ENCODE measurements around the gene CCDC186.

The CCDC186 gene

DNA sequence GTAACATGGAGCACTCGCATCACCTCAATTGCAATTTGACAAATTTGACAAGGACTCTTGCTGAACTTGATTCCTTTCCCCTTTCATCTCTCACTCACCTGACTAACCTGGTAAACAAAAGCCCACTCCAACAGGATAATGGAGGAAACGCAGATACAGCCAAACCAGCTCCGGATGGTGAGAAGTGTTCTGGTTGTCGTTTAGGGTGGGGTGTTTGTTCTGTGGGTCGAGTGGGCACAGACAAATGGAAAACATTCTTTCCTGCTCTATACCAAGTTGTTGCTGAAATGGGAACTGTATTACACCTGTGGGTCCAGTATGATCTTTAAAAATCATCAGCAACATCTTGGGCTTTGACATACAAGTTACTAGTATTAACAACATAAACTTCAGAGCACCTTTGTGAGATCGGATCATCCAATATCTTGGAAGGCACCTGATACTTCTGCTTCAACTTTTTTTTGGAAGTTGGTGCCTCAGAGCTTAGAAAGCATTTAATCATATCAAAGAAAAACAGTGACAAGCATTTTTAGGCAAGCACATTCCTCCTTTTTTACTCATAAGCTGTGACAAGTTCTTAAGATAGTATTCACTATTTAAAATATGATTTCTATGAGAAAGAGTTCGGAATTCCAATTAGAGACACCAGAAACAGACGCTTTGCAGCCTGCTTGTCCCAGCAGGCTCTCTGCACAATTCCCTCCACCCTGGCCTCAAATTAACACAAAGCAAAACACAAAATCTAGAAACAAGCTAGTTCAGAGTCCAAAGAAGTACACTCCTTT lies 58.1 kb downstream of the CCDC186 start:
- DNase-seq (ENCODE audit: low read depth in 2 of 2) = no peak

GRCh38 chr10:114110174-114110972 lies 63.6 kb downstream of the CCDC186 start:
- no peak for DNase-seq (ENCODE audit: low read depth in 2 of 2)

- DNase-seq (ENCODE audit: low read depth in 2 of 2) = no peak
These were observed 70.7 kb downstream of the CCDC186 start for GRCh38 chr10:114103284-114103683.

DNA sequence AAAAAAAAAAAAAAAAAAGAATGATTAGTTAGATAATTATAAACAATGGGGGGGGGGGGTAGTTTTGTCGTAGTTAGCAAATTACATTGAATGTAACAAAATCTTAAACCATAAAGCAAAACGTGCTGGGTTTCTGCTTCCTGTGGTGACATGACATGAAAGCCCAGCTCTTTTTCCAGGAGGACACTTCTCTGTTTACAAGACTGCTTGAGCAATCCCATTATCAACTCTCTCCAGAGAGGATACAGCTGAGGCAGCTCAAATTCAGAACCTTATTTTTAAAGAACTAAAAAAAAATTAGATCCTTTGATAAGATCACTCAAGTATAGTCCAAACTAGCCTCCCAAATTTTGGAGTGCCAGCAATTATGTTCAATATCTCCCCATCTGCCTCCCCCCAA lies 71.7 kb downstream of the CCDC186 start:
- DNase-seq (ENCODE audit: low read depth in 2 of 2) = no peak

- DNase-seq (ENCODE audit: low read depth in 2 of 2) = no peak
These were observed 72.9 kb downstream of the CCDC186 start for GRCh38 chr10:114100848-114101741.

DNA sequence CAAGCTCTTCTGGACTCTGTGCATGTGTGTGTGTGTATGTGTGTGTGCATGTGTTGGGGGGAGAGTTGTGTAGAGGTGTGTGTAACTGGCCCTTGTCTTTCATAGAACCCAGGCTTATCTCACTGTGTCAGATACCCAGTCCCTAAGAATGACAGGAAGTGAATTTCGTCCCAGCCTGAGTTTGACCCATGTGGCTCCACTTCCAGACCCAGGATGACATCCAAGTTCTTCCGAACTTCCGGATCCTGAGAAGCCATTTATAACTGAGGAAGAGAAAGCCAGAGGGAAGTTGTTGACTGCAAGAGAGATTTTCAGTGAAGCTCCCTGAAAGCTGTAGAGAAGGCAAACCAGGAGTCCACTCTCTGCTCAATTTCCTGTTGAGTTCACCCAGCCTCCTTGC lies 77.1 kb downstream of the CCDC186 start:
- no peak for DNase-seq (ENCODE audit: low read depth in 2 of 2)

DNA sequence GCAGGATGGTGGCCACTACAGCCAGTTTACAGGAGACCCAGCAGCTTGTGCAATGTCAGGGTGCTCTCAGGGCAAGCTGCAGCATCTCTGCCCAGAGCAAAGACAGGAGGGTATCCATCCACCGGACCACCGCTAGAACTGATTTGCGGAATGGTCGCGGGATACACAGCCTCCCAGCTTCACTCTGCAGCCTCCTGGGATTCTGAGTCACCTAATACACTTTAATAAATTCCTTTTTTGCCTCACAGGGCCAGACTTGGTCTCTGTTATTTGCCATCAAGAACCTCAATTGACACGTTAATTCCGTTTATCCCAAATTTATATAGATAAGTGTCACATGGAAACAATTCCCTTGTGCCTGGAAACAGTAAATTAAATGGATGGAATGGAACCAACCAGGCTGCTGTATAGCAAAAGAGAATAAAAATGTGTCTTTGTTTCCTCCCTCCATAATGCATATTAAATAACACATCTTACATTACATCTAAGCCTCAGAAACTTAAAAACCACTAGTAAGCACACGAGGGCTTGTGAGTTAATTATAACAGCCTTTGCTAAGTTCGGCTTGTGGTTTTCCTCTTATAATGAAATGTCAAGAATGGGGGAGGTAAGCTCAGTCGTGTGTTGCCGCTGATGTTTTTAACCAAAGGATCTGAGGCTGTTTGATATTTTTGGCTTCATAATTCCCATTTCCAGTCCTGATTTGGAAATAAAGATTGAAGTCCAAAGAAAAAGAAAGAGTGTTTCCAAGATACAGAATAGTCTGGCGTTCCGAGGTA lies 78.3 kb downstream of the CCDC186 start:
- DNase-seq (ENCODE audit: low read depth in 2 of 2) = no peak

DNA sequence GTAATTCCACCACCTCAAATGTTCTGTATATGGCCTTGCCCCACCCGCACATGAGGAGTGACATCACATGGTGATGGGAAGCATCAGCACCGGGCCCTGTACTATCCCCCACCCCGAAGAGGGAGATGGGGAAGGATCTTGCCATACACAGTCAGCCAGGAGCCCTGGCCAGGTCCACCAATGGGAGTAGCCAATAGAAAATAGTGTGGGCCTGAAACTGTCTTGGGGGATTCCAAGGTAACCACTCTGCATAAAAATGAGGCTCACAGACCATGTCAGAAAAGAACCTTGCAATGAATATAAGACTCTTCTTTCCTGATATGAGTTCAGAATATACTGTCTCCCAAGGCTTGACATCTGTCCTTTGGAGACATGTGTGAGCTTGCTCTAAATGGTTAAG lies 79.2 kb downstream of the CCDC186 start:
- no peak for DNase-seq (ENCODE audit: low read depth in 2 of 2)

- no peak for DNase-seq (ENCODE audit: low read depth in 2 of 2)
These were observed 86.3 kb downstream of the CCDC186 start for GRCh38 chr10:114087655-114088054.

GRCh38 chr10:114087255-114087654 lies 86.7 kb downstream of the CCDC186 start:
- no peak for DNase-seq (ENCODE audit: low read depth in 2 of 2)

GRCh38 chr10:114084215-114084614 lies 89.8 kb downstream of the CCDC186 start:
- DNase-seq (ENCODE audit: low read depth in 2 of 2) = no peak

DNA sequence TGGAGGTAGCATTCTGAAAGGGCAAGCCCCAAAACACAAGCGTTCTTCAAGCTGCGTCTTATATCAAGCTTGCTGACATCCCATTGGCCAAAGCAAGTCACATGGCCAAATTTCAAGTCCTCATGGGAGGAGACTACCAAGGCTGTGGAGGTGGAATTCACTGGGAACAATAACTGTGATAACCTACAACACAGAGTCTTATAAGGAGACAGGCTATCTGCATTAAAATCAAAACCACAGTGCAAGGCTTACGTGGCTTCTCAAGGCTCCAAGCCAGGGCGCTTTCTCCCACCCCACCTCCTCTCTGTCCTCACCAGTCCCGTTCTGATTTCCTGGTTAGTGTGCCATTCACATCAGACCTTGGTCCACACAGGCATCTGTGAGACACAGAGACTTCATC lies 91.0 kb downstream of the CCDC186 start:
- DNase-seq (ENCODE audit: low read depth in 2 of 2) = no peak

DNA sequence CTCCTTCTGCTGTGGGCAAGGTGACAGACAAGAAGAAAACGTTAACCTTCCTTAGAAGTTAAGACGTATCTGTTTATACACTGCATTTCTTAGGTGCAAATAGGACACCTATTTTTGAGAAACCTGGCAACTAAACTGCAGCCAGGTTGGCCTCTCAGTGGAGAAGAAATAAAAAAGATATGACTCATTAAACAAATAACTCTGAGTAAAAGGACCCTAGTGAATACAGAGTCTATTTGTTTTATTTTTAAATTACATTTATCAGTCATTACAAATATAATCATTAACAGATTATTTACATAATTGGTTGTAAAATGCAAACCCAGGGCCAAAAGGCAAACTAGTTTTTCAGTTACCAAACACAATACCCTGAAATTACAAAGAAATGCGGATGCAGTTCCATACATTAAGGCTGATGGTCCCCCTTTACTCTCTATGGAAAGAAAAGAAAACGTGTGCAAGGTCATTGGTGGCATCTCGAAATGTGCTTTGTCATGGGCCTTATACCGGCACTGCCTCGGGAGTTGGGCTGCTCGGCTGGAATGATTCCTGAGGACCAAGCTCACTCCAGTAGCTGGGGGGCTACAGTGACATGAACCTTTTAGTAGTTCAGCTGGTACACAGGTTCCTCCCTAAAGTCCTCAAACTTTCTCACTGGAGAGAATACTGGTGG lies 92.0 kb downstream of the CCDC186 start:
- no peak for DNase-seq (ENCODE audit: low read depth in 2 of 2)

- no peak for DNase-seq (ENCODE audit: low read depth in 2 of 2)
These were observed 94.6 kb downstream of the CCDC186 start for GRCh38 chr10:114079421-114079820.

DNA sequence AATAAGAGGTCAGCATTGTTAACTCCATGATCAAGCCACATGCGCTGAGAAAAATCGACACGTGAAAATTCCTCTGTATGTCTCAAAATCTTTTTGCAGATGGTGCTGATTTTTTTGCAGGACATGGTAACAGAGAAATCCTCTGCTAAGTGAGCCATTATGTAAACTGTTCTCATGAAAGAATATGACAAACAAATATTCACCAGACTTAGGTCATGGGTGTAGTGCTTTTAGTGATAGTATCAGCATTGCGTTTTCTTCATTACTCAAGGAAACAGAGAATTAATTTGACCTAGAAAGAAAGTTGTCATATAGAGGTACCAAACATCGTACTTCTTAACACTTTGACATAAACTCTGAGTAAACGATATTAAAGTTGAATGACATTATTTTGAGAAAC lies 95.7 kb downstream of the CCDC186 start:
- no peak for DNase-seq (ENCODE audit: low read depth in 2 of 2)

DNA sequence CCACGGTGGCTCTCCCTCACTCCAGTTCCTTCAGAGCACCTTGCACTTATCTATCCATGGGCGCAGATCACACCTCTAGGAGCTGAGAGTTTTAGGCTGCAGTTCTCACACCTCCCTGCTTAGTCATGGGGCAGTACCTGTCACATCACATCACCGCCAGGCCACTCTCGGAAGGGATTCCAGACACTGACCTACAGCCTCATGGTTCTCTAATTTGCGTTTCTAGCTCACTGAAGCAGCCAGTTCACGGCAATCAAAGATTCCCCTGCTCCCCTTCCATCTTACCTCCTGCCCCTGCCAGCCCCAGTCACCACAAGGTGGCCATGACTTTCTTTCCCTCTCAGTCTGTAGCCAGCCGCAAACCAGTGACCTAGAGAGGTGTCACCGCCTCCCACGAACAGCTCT lies 96.2 kb downstream of the CCDC186 start:
- no peak for DNase-seq (ENCODE audit: low read depth in 2 of 2)

GRCh38 chr10:114077347-114077746 lies 96.7 kb downstream of the CCDC186 start:
- no peak for DNase-seq (ENCODE audit: low read depth in 2 of 2)

DNA sequence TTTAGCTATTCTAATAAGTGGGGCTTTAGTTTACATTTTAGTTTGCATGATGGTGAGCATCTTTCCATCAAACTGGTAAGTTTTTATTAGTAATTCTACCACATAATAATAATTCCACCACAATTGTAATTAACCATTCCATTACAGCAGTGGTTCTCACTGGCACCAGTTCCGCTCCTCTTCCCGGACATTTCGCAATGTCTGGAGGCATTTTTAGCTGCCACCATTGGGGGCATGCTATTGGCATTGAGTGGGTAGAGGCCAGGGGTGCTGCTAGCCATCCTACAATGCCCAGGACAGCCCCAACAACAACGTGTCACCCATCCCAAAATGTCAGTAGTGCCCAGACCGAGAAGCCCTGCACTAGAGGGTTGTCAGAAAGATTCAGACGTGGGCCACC lies 98.9 kb downstream of the CCDC186 start:
- DNase-seq (ENCODE audit: low read depth in 2 of 2) = no peak

GRCh38 chr10:114073395-114074186 lies 100.4 kb downstream of the CCDC186 start:
- DNase-seq (ENCODE audit: low read depth in 2 of 2) = no peak

DNA sequence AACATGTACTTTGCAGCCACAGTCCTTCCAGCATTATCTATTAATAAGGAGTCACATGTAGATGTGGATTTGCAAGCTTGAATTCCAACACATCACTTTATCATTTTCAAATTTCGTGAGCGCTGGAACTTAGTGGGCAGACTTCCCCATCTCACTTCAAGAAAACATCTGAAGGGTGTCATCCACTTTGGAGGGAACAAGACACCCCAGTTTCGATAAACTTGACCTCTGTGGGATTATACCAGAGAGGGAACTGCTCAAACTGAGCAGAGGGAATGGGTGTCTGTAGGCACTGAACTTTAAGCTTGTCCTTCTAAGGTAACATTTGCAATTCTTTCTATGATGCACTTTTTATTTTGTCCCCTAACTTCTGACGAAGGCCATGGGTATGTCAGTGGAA lies 102.8 kb downstream of the CCDC186 start:
- DNase-seq (ENCODE audit: low read depth in 2 of 2) = no peak
